NB4 (cell line): ENCODE data around the gene SDHAF1.

Experiments
- CTCF ChIP-seq: IDR thresholded peaks from one replicate; pipeline ENCODE4 v1.5.1; 2012; ENCODE audit warnings: low read depth, low read length
- MAX ChIP-seq: IDR thresholded peaks from 2 replicates; pipeline ENCODE4 v1.6.1; 2011; ENCODE audit warnings: low read depth, low read length
- MYC ChIP-seq: IDR thresholded peaks from 2 replicates; pipeline ENCODE4 v1.6.1; 2011; ENCODE audit warnings: low read depth, low read length
- POLR2A ChIP-seq: IDR thresholded peaks from 2 replicates; pipeline ENCODE4 v1.6.1; 2011; ENCODE audit warnings: mild to moderate bottlenecking; ENCODE audit not compliant: insufficient read length; ENCODE audit errors: extremely low read depth

- TF ChIP-seq MAX (no peak), CTCF (no peak), MYC (no peak), POLR2A (no peak)
Measured at GRCh38 chr19:35983177-35983576, 11.8 kb upstream of the SDHAF1 start.
